ENCODE data around the gene TNFRSF14. TPM values are rescaled to one million over a fixed set of nuclear protein-coding genes. Genes with fewer than 3 reads are reported as not detected.
"Not testable (repeated sequence)": the region's sequence is repeated elsewhere in the genome, so short reads cannot be mapped to it uniquely, and the experiment has no call there.

TNFRSF14 gene
- polyA plus RNA-seq, 1 donor from 2014 or later: 63.3 TPM

DNA sequence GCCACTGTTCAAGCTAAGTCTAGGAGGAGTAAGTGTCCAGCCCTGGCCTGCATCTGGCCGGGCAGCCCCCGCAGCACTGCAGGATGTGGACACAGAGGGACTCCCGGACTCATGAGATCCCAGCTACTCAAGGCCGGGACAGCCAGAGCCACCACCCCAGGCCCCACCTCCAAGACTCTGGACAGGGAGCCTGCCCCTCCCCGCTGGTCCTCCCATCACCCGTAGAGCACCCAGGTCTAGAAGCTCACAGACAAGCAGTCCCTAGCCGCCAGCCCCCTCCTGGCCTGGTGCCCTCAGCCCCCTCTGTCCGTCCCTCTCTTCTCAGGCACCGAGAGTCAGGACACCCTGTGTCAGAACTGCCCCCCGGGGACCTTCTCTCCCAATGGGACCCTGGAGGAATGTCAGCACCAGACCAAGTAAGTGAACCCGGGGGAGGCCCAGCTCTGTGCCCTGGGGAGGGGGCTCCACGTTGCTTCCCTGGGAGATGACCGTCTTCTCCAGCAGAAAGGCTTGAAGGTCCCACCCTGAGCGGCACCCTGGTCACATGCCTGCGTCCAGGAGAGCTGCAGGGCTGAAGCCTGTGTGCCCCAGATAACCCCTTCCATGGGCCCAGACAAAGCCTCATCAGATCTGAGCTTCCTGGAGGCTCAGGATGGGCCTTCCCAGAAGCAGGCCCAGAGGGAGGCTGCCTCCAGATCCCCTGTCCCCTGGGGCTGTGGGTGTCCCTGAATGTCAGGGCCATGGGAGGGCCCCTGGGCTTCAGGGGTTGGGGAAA is 4.3 kb downstream of the TNFRSF14 start:
- Mint-ChIP-seq H3K27ac (peak overlapping the region in 1 of 3 donors; percentile 59), H3K36me3 (peaks cover 1% of the 10 kb centered on the region), H3K4me3 (peak overlapping the region in 1 of 4 donors; percentile 43), H3K4me1 (peaks cover 9 to 14% (median 12%) of the 10 kb centered on the region in 3 donors), H3K9me3 (no peaks in the 10 kb centered on the region), H3K27me3 (no peaks in the 10 kb centered on the region)

DNA sequence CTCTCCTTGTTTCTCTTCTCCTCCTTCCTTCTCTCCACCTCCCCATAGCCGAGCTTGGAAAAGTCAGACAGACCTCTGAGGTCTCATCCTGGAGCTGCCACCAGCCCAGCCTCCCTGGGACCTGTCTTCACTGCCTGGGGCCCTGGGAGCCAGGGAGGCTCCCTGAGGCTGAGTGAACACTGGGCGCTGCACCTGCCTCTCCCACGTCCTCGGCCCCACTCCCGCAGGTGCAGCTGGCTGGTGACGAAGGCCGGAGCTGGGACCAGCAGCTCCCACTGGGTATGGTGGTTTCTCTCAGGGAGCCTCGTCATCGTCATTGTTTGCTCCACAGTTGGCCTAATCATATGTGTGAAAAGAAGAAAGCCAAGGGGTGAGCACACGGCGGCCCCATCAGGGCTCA is 5.3 kb downstream of the TNFRSF14 start:
- Mint-ChIP-seq H3K4me3 (peak overlapping the region in 1 of 4 donors; percentile 26), H3K9me3 (no peaks in the 10 kb centered on the region), H3K27me3 (no peaks in the 10 kb centered on the region), H3K27ac (peak overlapping the region in 1 of 3 donors; percentile 96), H3K4me1 (peaks cover 2 to 12% (median 4%) of the 10 kb centered on the region in 3 donors), H3K36me3 (peaks cover 1% of the 10 kb centered on the region)

DNA sequence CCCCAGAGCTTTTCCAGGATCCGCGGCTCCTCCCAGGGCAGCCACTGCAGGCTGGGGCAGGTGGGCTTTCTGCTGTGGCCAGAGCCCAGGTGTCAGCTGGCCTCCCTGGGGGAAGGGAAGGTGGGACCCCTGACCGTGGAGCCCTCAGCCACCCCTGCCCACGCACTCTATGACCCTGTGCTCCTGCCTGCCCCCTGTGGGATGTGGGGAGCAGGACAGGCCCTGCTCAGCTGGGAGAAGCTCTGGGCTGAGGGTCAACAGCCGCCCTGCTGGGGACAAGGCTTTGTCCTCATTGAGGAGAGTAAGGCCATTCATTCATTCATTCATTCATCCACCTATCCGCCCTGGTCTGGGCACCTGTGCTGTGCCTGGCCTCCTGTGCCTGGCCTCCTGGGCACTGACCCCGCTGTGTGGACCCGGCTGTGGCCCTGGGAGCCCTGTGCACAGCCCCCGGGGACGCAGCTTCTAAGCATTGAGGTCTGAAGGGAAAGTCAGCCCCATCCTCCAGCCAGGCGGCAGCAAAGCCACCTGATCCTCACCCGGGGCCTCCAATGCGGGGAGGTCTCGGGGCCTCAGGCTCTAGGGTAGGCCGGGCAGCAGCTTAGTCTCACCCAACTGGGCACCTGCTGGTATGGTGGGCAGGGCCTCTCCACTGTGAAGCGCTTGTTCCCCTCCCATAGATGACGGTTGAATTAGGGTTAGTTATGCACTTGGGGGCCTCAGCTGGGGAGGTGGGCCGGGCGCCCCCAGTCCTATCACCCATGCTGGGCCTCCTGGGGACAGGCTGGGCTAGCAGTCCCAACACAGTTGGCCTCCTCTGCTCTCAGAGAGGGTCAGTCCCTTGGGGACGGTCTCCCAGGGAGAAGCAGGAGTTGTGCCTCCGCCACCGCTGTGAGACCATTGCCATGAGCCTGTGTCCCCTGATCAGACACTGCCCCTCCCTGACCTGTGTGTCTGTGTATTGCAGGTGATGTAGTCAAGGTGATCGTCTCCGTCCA is 6.0 kb downstream of the TNFRSF14 start:
- Mint-ChIP-seq H3K36me3 (peaks cover 1% of the 10 kb centered on the region), H3K27me3 (no peaks in the 10 kb centered on the region), H3K4me3 (peak overlapping the region in 1 of 4 donors; percentile 26), H3K4me1 (peaks cover 0 to 11% (median 1%) of the 10 kb centered on the region in 3 donors), H3K27ac (peak overlapping the region in 1 of 3 donors; percentile 19), H3K9me3 (no peaks in the 10 kb centered on the region)

DNA sequence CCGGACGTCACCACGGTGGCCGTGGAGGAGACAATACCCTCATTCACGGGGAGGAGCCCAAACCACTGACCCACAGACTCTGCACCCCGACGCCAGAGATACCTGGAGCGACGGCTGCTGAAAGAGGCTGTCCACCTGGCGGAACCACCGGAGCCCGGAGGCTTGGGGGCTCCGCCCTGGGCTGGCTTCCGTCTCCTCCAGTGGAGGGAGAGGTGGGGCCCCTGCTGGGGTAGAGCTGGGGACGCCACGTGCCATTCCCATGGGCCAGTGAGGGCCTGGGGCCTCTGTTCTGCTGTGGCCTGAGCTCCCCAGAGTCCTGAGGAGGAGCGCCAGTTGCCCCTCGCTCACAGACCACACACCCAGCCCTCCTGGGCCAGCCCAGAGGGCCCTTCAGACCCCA is 7.0 kb downstream of the TNFRSF14 start:
- peaks cover 0 to 5% (median 0%) of the 10 kb centered on the region in 3 donors for H3K4me1 Mint-ChIP-seq
- H3K27me3 Mint-ChIP-seq: no peaks in the 10 kb centered on the region
- H3K9me3 Mint-ChIP-seq: no peaks in the 10 kb centered on the region
- H3K36me3 Mint-ChIP-seq: peaks cover 1% of the 10 kb centered on the region
- no peak overlapping the region for H3K4me3 Mint-ChIP-seq
- peak overlapping the region in 2 of 3 donors; percentile 19 to 35 for H3K27ac Mint-ChIP-seq

DNA sequence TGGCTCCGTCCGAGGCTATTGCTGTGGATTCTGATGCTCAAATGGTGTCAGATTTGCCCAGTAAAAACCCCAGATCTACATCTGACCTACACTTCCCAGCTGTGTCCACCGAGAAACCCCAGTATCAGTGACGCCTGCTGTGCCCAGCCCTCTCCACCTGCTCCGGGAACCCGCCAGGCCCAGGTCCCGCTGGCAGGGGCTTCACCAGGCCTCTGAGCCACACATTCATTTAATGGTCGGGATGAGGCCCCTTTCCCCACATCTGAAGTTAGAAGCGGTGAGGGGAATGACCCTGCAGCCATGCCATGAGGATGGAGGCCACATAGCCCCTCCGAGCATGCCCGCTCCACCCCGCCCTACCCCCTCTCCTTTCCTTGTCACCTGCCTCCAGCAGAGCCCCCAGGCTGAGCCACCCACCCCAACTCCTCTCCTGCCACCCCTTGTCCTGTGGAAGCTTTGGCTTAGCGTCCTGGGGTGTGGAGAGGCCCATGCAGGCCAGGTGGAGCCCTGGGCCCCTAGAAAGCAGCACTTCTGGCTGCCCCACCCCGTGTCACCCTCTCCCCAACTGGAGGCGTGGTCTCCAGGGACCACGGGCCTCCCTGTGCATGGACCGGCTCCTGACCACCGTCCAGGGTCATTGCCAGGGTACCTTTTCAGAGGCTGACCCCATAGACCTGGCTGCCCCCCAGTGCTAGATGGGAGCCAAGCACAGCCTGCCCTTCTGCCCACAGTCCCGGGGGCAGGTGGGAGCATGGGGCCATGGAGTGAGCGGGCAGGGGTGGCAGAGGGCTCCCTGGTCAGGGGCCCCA is 8.0 kb downstream of the TNFRSF14 start:
- no peaks in the 10 kb centered on the region for H3K9me3 Mint-ChIP-seq
- H3K27me3 Mint-ChIP-seq: no peaks in the 10 kb centered on the region
- peak overlapping the region in 1 of 3 donors; percentile 35 for H3K27ac Mint-ChIP-seq
- peaks cover 1% of the 10 kb centered on the region for H3K36me3 Mint-ChIP-seq
- peaks cover 0 to 5% (median 0%) of the 10 kb centered on the region in 3 donors for H3K4me1 Mint-ChIP-seq
- H3K4me3 Mint-ChIP-seq: peak overlapping the region in 1 of 4 donors; percentile 45

DNA sequence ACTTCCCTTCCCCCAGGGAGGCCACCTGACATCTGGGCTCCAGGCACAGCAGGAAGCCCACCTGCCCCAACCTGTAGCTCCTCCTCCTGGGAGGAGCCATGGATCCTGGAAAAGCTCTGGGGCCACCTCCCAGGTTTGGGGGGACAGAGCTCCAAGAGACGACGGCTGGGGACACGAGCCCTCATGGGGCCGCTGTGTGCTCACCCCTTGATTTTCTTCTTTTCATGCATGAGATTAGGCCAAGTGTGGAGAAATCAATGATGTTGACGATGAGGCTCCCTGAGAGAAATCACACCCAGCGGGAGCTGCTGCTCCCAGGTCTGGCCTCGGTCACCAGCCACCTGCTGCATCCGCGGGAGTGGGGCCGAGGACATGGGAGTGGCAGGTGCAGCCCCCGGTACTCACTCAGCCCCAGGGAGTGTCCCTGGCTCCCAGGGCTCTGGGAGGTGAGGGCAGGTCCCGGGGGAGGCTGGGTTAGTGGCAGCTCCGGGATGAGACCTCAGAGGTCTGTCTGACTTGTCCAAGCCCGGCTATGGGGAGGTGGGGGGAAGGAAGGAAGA is 8.7 kb downstream of the TNFRSF14 start:
- peaks cover 1% of the 10 kb centered on the region for H3K36me3 Mint-ChIP-seq
- no peaks in the 10 kb centered on the region for H3K9me3 Mint-ChIP-seq
- H3K4me1 Mint-ChIP-seq: peaks cover 0 to 5% (median 0%) of the 10 kb centered on the region in 3 donors
- peak overlapping the region in 1 of 3 donors; percentile 53 for H3K27ac Mint-ChIP-seq
- peak overlapping the region in 1 of 4 donors; percentile 47 for H3K4me3 Mint-ChIP-seq
- no peaks in the 10 kb centered on the region for H3K27me3 Mint-ChIP-seq

DNA sequence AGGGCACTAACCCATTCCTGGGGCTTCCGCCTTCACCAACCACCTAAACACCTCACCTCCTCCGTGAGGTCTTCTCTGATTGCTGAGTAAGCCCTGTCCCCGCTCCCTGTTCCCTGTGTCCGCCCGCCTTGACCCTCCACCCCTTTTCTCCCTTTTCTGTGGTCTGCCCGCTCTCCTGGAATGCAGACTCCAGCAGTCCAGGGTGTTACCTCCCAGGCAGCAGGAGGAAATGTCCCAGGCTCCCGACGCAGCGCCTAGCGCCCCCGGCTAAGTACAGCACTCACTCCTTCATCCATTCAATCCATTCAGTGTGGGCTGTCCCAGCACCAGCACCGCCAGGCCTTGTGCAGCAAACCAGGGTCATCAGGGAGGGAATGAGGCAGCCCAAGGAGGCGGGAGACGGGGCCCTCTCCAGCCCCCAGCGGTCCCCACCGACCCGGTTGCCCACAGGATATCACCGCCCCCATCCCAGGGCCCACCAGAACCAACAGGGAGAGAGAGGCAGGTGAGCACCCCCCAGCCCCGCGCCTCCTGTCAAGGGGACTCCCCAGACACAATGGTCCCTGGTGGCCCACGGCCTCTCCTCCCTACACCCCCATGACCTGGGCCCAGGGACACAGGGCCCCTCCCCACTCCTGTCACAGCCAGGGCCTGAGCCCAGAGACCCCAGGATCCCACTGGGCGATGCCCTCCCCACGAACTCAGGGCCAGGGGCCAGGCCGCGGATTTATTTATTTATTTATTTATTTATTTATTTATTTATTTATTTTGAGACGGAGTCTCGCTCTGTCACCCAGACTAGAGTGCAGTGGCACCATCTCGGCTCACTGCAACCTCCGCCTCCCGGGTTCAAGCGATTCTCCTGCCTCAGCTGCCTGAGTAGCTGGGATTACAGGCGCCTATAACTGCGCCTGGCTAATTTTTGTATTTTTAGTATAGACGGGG is 10.2 kb downstream of the TNFRSF14 start:
- H3K9me3 Mint-ChIP-seq: no peaks in the 10 kb centered on the region
- no peak overlapping the region for H3K4me3 Mint-ChIP-seq
- peaks cover 0 to 3% (median 0%) of the 10 kb centered on the region in 3 donors for H3K4me1 Mint-ChIP-seq
- peaks cover 1% of the 10 kb centered on the region for H3K36me3 Mint-ChIP-seq
- H3K27ac Mint-ChIP-seq: peak overlapping the region in 1 of 3 donors; percentile 53
- H3K27me3 Mint-ChIP-seq: no peaks in the 10 kb centered on the region

DNA sequence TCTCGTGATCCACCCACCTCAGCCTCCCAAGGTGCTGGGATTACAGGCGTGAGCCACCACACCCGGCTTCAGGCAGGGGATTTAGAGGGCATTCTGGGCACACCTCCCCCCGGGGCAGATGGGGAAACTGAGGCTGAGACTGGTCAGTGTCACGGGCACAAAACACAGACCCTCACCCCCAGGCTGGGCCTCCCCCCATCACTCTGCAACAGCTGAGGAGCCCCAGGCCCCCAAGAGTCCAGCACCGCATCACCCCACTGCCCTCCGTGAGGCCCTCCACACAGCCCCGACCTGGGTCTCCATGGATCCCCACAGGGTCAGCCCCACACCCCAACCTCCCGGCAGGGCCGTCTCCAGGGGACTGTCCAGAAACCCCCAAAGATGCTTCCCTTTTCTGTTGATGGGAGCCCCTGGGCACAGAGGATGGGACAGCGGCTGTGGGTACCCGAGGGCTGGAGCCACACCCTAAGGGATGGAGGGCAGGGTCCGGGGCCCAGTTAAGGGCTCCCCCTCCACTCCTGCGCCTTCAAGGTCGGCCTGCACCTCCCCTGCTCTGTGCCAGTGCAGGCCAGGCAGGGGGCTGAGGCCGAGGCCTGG is 11.0 kb downstream of the TNFRSF14 start:
- H3K4me3 Mint-ChIP-seq: no peak overlapping the region
- no peaks in the 10 kb centered on the region for H3K27me3 Mint-ChIP-seq
- H3K36me3 Mint-ChIP-seq: peaks cover 1% of the 10 kb centered on the region
- no peak overlapping the region for H3K27ac Mint-ChIP-seq
- H3K4me1 Mint-ChIP-seq: no peaks in the 10 kb centered on the region
- H3K9me3 Mint-ChIP-seq: no peaks in the 10 kb centered on the region

DNA sequence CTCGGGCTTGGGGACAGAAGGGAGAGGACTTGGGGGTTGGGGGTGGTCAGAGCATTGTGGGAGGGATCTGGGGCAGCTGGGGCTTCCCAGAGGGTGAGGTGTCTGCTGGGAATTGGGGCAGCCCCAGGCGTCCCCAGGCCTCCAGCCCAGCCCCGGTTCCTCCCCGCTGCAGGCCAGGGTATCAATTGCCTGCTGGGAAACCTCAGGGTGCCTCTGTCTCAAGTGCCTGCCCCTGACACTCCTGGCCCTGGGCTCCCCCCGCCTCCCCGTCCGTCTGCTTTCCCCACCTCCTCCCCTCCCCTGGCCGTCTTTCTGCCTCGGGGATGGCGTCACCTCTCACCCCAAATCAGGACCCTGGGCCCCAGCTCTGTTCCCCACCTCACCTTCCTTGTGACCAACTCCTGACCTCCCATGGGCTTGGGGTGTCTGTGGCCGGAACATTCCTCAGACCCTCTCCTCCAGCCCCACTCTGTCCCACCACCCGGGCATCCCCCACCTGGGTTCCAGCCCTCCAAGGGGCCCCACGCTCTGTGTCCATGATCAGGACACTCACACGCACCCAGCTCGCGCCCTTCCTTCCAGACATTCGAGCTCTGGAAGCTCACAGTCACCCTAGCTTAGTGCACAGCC is 12.1 kb downstream of the TNFRSF14 start:
- H3K36me3 Mint-ChIP-seq, H3K27me3 Mint-ChIP-seq, H3K27ac Mint-ChIP-seq, H3K9me3 Mint-ChIP-seq, H3K4me3 Mint-ChIP-seq, H3K4me1 Mint-ChIP-seq: not testable (repeated sequence)

DNA sequence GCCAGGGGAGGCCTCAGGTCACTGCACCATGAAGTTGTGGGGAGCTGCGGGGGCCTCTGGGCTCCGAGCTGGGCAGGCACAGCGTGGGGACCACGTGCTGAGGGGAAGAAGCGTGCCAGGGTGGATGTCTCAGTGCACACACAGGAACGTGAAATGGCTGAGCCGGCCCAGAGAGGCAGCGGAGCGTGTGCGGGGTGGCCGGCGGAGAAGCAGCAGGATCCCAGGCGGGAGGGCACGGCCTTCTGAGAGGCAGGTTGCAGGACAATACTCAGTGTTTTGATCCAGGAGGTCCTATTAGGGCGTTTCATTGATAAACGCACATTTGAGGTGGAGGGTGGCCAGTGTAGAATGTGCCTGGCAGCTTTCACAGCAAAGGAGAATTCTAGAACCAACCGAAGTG is 12.9 kb downstream of the TNFRSF14 start:
- Mint-ChIP-seq H3K27ac (peak overlapping the region in 1 of 3 donors; percentile 50), H3K4me3 (peak overlapping the region in 1 of 4 donors; percentile 63), H3K9me3 (peaks cover 5 to 9% (median 6%) of the 10 kb centered on the region in 3 donors), H3K27me3 (no peaks in the 10 kb centered on the region), H3K36me3 (no peaks in the 10 kb centered on the region), H3K4me1 (peaks cover 9 to 11% (median 10%) of the 10 kb centered on the region in 3 donors)

DNA sequence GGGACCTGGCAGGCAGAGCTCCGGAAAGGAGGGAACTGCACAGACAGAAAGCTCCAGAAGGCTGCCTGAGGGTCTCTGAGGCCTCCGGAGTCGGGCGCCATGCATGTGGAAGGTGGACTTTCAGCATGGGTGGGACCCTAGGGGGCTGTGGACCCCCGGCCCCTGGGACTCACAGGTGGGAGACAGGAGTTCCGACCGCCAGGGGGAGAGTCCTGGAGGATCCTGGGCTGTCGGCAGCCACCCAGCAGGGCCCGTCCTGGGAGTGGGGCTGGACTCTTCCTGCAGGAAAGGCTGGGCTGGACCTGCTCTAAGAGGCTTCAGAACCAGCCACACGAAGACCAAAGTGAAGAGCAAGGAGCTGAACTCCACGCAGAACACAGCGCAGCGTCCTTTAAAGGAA is 13.5 kb downstream of the TNFRSF14 start:
- H3K9me3 Mint-ChIP-seq, H3K27ac Mint-ChIP-seq, H3K27me3 Mint-ChIP-seq, H3K36me3 Mint-ChIP-seq, H3K4me3 Mint-ChIP-seq: not testable (repeated sequence)
- peaks cover 13% of the 10 kb centered on the region in 3 donors for H3K4me1 Mint-ChIP-seq

DNA sequence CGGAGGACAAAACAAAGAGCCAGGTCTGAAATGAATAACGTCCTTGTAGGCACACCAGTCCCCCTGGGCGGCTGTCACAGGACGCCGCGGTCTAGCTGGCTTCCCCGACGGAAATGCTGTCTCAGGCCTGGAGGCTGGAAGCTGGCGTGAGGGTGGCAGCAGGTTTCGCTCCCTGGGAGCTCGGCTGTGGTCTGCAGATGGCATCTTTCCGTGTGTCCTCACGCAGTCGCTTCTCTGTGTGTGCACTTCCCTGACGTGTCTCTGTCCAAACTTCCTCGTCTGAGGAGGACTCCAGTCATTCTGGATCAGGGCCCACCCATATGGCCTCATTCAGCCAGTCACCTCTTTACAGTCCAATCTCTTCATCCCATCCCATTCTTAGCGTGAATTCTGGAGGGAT is 14.2 kb downstream of the TNFRSF14 start:
- H3K27ac Mint-ChIP-seq: no peak overlapping the region
- H3K4me1 Mint-ChIP-seq: peaks cover 13% of the 10 kb centered on the region in 3 donors
- H3K27me3 Mint-ChIP-seq: no peaks in the 10 kb centered on the region
- H3K9me3 Mint-ChIP-seq: peaks cover 5 to 9% (median 6%) of the 10 kb centered on the region in 3 donors
- no peaks in the 10 kb centered on the region for H3K36me3 Mint-ChIP-seq
- no peak overlapping the region for H3K4me3 Mint-ChIP-seq

DNA sequence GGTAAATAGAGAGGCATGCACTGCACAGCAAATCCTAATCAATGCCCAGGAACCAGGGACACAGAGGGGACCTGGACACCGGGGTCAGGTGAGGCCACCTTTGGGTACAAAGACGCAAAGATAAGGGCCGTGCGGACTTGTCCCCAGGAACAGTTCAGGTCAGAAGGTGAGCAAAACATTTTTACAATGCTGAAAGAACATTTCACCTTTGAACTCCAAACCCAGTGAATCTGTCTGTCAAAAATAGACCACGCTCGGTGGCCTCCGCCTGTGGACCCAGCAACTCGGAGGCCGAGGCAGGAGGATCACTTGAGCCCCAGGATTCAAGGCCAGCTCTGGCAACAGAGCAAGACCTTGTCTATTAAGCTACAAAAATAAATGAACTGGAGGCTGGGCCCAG is 15.2 kb downstream of the TNFRSF14 start:
- Mint-ChIP-seq H3K9me3 (peaks cover 5 to 9% (median 6%) of the 10 kb centered on the region in 3 donors), H3K27ac (no peak overlapping the region), H3K4me1 (peaks cover 18 to 21% (median 19%) of the 10 kb centered on the region in 3 donors), H3K27me3 (no peaks in the 10 kb centered on the region), H3K36me3 (no peaks in the 10 kb centered on the region), H3K4me3 (no peak overlapping the region)
